ENCODE results near the gene MYO15B.

GRCh38 chr17:75555679-75556153 is 31.9 kb upstream of the MYO15B start:
- no peak for TF ChIP-seq CTCF (conservative IDR thresholded peaks at IDR 0.05 in 1 of 2, IDR thresholded peaks at IDR 0.05 in 1 of 2; ENCODE audit: low read depth in 1 of 2, low read length in 2 of 2)
- no peak for TF ChIP-seq EZH2 (IDR thresholded peaks at IDR 0.05; ENCODE audit: low read length, missing control alignments)
